Esophagus squamous epithelium (tissue), 4 donors: ENCODE measurements around the gene PAM16.

Experiments used
- POLR2A ChIP-seq, 4 donors: fragments of 450-650 bp; IDR thresholded peaks; one replicate each; pipeline ENCODE4 v1.6.1; 2017; ENCODE audit warnings: antibody characterized with exemption in 4 of 4, mild to moderate bottlenecking in 4 of 4, moderate library complexity in 3 of 4
- TF ChIP-seq, protein P1 (sequence below), 6 experiments: fragments of 450-650 bp in 4 of 6; fragments of 200-600 bp in 2 of 6; sonication (generic) in 2 of 6; IDR thresholded peaks; one replicate each; pipeline ENCODE4 v1.5.1; 2016 to 2019; ENCODE audit warnings: antibody characterized with exemption in 6 of 6, mild to moderate bottlenecking in 4 of 6, moderate library complexity in 4 of 6

DNA sequence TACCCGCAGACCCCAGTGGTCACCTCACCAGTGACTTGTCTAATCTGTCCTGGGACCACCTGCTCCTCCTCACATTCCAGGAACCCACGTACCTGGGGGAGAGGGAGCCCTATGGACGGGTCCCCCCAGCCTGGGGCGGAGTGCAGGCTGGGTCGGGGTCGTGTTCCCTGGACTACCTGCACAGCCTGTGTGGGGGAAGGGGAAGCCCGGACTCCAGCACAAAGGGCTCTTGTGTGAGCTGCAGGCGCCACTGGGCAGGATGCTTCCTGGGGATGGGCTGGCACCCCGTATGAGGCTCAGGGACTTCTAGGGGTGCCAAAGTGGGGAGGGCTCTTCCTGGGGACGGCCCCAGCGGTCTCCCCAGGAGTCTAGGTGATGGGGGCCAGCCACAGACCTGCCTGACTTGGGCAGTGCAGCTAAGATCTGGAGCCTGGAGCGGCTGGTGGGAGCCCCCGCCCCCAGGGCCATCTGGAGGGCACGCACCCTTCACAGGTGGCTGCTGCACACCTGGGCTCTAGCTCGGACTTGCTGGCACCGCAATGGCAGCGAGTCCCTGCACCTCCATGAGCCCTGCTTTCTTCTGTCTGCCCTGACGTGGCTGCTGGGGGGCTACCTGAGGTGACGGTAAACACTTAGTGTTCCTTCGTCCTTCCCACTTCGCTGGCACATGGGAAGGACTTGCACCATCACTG, 28.0 kb upstream of the PAM16 start:
- TF ChIP-seq, protein P1, sequence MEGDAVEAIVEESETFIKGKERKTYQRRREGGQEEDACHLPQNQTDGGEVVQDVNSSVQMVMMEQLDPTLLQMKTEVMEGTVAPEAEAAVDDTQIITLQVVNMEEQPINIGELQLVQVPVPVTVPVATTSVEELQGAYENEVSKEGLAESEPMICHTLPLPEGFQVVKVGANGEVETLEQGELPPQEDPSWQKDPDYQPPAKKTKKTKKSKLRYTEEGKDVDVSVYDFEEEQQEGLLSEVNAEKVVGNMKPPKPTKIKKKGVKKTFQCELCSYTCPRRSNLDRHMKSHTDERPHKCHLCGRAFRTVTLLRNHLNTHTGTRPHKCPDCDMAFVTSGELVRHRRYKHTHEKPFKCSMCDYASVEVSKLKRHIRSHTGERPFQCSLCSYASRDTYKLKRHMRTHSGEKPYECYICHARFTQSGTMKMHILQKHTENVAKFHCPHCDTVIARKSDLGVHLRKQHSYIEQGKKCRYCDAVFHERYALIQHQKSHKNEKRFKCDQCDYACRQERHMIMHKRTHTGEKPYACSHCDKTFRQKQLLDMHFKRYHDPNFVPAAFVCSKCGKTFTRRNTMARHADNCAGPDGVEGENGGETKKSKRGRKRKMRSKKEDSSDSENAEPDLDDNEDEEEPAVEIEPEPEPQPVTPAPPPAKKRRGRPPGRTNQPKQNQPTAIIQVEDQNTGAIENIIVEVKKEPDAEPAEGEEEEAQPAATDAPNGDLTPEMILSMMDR (IDR thresholded peaks at IDR 0.05): no peak
- no peak for TF ChIP-seq POLR2A (IDR thresholded peaks at IDR 0.05)
